GM20431 (cell line): ENCODE results near the gene CPB1.

Experiments used
- in situ Hi-C: fragments of 300-500 bp; cut with MseI, MboI; formaldehyde crosslinking; loops from one replicate; pipeline ENCODE4 v1.15.0; 2020; ENCODE audit warnings: low sequenced_read_pairs; ENCODE audit not compliant: unreplicated experiment

CPB1 gene

DNA sequence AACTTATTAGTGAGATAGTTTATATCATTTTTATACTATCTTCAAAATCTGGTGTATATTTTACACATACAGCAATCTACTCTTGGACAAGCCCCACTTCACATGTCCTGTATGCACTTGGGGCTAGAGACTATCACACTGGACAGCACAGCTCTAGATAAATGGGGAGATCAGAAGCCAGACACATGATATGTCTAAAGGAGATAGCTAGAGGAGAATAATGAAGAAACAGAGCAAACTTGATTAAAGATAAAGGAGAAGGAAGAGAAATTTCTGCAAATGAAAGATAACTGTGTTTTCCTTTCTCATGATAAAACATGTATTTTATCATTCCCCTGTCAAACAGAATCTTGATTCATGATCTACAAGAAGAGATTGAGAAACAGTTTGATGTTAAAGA is 50.5 kb downstream of the CPB1 start:
- in situ Hi-C loops, result no loop called here

- in situ Hi-C loops, result no loop called here
Observed at GRCh38 chr3:148879256-148879655, 51.6 kb downstream of the CPB1 start.

DNA sequence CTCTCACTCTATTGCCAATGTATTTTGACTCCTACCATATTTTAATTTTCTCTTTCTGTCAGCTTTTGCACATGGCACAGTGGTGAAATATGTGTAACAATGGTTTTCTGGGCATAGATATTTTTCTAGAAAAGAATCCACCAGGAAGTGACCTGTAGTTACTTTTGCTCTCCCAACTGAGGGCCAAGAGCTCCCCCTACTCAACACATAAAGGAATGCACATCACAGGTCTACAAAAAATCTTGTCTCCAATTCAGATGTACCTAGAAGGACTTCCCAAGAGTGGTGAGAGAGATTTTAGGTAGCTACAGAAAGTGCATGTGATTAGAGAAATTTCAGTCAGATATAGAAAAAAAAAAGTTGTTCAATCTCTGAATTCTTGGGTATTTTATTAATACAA is 53.1 kb downstream of the CPB1 start:
- in situ Hi-C loops, result no loop called here

GRCh38 chr3:148881286-148881685 is 53.7 kb downstream of the CPB1 start:
- in situ Hi-C loops, result no loop called here

DNA sequence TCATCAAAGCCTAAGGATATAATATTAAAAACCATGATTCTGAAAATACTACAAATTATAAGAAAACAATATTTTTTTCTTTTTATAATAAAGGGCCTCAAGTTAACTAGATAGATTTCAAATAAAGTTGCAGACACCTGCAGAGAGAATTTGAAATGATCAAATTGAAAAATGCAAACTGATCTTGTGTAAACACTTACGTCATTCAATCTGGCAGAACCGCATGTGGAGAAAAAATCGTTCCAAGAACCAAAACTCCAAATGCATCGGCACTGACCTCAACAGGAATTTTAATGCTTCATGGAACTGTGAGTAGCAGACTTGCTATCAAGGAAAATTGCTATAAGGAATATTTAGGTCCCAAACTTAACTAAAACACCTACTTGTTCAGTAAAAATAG is 54.7 kb downstream of the CPB1 start:
- in situ Hi-C loops, result no loop called here

GRCh38 chr3:148883163-148883562 is 55.6 kb downstream of the CPB1 start:
- in situ Hi-C loops, result no loop called here

DNA sequence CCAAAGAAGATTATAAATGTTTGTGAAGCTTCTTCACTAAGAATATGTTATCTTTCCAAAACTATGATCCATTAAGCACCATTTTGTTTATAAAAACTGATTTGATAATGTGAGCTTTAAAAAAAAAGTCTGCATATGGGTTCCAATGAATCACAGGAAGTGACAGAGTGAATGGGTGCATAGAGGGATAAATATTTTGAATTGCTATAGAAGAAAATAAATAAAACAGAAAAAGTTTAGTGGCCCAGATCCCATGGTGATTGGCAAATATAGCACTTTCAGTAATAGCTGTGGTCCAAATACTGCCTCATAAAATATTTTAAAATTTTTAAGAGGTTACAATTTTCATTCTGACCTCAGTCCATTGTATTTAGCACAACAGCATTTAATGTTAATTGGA is 56.6 kb downstream of the CPB1 start:
- in situ Hi-C loops, result no loop called here

DNA sequence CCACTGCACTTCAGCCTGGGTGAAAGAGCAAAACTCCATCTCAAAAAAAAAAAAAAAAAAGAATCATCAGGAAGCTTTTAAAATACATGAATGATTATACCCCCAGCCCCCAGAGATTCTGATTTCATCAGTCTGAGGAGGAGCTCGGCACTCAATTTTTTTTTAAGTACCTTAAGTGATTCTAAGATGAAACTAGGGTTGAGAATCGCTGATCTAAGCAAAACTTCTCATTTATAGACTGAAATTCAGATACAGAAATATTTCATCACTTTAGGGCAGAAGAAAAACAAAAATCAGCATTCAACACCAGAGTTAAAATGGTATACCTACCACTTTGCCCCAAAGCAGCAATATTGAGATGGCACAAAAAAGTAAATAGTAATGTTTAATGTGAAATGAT is 62.2 kb downstream of the CPB1 start:
- in situ Hi-C loops, result no loop called here

- in situ Hi-C loops, result no loop called here
Observed at GRCh38 chr3:148896062-148896461, 68.5 kb downstream of the CPB1 start.

DNA sequence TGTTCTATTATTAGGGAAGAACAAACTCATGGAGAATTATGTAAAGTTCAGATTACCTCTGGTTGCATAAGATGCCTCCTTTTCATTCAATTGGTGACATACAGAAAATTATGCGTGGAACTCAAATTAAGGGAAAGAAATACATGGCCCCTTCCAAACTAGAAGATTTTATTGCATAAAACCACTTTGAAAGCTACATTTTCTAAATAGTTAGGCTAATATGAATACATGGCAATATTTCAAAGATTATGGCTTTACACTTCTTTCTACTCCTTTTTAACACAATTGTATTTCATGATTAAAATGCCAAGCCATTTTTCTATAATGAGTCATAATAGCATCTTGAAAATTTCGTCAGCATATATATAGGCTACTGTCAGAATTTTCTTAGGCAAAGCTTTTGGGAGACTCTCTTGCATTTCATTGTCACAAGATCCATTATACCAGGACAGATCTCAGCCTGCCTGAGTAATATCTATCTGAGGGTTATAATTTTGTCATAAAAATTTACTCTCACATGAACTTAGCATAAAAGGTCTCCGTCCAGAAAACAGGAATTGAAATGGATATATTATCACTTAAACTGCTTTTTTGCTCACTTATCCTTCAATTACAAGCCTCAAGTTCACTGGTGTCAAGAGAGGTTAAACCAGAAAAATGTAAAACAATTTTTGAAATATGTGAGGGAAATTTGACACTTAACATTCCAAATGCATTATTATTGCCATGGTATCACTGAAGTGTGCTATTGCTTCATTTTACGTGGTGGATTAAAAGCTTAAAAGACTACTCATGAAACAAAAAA is 74.6 kb downstream of the CPB1 start:
- in situ Hi-C loops, result no loop called here

GRCh38 chr3:148903022-148903442 is 75.4 kb downstream of the CPB1 start:
- in situ Hi-C loops, result no loop called here

DNA sequence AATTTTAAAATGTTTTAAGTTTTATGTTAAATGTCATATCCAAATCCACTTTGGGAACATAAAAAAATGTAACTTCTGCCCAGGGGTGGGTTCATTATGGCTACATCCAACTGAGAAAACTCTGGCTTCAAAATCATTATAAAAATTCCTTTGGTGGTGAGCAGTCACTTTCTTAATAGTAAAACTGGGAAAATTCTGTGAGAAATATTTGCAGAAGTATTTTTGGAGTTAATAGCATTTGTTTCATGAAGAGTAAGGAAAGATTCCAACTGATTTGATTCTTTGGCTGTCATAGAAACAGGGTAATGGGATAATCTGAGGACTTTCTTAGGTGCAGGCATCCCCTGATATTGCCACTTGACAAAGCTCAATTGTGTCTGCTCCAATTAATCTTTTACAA is 76.3 kb downstream of the CPB1 start:
- in situ Hi-C loops, result no loop called here

DNA sequence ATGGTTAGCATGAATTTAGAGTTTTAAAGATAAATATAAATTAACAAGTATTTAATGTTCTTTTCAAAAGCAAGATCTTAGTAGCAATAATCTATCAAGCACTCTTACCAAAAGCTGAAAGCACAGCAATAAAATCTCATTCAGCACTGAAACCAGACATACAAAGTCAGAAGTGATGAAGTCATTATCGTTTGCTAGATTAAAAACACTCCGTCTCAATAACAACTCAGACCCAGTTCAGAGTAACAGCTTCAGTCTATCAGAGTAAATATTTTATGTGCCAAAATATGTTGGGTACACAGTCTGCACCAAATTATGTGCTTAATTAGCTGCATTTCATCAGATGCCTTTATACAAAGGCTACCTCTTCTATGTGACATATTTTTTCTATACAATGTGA is 79.1 kb downstream of the CPB1 start:
- in situ Hi-C loops, result no loop called here
